ENCODE results near the gene HOXD1.

HOXD1 gene

DNA sequence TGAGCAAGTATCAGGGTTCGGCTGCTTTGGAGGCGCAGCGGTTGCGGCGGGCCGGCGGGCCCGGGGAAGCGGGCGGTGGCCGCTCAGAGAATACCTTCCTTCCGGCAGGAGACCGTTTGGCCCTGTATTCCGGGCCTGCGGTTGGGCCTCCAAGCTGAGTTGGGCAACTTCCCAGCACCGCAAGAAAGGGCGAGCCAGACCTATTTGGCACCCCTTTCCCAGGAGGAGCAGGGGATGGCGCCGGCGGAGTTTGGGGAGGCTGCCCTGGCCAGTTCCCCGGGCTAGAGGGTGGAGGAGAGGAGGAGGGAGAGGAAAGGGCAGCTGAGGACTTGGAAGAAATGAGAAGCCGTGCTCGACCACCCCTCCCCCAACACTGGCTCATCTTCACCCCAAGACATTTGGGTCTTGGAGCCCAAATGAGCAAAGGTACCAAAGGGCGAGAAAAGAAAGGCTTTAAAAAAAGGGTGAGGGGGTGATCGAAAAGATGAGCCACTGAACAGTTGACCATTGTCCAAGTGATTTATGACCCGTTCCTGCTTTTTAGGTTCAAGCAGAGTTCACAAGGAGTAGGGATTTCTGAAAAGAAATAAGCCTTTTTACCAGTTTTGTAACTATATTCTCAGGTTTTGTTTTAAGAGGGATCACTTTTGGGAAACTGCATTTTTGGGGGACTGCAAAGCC is 23.0 kb upstream of the HOXD1 start:
- DNase-seq (ENCODE audit: low read depth): no peak

DNA sequence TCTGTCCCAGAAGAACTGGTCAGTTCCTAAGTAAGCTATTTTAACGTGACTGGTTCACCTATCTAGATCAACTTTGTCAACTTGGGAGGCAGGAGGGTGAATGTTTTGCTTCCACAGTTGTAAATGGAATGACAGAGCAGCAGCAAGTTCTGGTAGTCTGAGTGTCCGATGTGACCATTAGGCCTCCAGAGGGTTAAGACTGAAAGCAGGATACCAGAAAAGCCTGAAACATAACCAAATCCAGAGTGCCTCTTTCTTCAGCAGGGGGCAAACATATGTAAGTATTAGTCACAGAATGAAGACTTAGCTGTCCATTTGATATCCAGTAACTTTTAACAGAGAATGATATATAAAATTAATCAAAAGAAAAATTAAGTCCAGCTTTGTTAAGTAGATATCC is 22.2 kb upstream of the HOXD1 start:
- no peak for DNase-seq (ENCODE audit: low read depth)

DNA sequence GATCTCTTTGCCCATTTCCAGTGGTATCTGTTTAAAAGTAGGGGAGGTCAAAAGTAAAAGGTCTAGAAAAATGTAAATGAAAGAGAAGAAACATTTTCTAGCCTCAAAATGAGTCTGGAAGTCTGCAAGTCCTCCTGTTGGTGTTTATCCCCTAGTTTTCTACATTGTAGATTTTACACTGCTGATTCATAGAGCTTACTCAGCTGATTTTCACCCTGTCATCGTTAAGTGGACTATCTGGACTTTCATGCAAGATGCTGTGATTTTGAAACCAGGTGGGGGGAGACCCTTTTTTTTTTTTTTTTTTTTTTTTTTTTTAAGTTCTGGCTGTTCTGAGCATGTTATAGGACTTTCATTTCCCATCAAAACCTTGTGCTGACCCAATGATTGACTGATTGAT is 21.1 kb upstream of the HOXD1 start:
- no peak for DNase-seq (ENCODE audit: low read depth)

DNA sequence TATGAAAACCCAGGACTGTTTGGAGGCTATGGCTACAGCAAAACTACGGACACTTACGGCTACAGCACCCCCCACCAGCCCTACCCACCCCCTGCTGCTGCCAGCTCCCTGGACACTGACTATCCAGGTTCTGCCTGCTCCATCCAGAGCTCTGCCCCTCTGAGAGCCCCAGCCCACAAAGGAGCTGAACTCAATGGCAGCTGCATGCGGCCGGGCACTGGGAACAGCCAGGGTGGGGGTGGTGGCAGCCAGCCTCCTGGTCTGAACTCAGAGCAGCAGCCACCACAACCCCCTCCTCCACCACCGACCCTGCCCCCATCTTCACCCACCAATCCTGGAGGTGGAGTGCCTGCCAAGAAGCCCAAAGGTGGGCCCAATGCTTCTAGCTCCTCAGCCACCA is 19.3 kb upstream of the HOXD1 start:
- no peak for DNase-seq (ENCODE audit: low read depth)

DNA sequence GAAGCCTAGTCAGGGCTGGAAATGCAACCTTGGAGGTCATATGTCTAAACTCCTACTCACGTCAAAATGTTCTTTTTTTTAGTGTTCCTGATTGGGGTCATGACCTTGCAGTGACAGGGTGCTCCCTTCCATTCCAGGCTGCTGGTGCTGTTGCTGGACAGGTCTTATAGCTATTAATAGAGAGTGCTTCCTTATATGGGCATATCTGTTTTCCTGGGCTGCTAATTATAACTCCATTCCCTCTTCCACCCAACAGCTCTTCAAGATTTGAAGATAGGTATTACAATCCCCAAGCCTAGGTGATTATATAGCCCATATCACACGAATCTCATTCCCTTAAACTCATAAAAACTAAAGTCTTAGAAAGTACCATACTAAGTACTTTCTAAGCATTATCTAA is 18.8 kb upstream of the HOXD1 start:
- no peak for DNase-seq (ENCODE audit: low read depth)

DNA sequence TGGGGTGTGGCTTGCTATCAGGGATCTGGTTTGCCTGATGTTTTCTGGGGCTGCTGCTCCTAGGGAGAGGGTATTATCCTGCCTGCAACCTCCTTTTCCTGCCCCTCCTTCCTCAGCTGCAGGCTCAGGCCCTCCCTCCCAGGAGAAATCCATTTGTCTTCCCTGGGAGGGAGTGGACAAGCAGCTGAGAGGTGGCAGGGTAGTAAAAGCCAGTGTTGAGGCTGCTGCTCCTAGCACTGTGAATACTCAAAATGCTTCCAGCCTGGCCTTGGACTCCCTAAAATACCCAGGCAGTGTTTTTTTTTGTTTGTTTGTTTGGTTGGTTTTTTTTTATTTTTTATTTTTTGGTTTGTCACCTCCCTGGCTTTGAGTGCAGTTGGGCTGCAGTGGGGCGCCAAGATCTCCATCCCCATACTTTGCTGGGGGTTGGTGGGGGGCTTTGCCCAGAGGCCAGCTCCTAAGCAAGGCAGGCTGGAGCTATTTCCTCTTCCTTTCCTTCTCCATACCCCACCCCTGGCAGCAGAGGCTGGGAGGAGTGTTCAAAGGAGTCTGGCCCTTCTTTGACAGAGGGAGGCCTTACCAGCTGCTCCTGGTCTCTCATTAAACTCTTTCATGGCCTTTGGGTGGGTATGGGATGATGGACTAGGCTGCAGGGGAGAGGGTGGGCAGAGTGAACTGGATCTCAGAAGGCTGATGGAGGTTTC is 17.7 kb upstream of the HOXD1 start:
- no peak for DNase-seq (ENCODE audit: low read depth)

DNA sequence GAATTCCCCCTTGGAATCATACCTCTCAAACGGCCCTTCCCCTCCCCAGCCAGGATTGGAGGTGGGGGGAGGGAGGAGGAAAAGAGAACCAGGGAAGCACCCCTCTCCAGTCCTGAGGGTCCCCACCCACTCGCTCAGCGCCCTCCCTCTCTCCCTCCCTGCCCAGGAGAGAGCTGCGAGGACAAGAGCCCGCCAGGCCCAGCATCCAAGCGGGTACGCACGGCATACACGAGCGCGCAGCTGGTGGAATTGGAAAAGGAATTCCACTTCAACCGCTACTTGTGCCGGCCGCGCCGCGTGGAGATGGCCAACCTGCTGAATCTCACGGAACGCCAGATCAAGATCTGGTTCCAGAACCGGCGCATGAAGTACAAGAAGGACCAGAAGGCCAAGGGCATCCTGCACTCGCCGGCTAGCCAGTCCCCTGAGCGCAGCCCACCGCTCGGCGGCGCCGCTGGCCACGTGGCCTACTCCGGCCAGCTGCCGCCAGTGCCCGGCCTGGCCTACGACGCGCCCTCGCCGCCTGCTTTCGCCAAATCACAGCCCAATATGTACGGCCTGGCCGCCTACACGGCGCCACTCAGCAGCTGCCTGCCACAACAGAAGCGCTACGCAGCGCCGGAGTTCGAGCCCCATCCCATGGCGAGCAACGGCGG is 17.0 kb upstream of the HOXD1 start:
- no peak for DNase-seq (ENCODE audit: low read depth)

DNA sequence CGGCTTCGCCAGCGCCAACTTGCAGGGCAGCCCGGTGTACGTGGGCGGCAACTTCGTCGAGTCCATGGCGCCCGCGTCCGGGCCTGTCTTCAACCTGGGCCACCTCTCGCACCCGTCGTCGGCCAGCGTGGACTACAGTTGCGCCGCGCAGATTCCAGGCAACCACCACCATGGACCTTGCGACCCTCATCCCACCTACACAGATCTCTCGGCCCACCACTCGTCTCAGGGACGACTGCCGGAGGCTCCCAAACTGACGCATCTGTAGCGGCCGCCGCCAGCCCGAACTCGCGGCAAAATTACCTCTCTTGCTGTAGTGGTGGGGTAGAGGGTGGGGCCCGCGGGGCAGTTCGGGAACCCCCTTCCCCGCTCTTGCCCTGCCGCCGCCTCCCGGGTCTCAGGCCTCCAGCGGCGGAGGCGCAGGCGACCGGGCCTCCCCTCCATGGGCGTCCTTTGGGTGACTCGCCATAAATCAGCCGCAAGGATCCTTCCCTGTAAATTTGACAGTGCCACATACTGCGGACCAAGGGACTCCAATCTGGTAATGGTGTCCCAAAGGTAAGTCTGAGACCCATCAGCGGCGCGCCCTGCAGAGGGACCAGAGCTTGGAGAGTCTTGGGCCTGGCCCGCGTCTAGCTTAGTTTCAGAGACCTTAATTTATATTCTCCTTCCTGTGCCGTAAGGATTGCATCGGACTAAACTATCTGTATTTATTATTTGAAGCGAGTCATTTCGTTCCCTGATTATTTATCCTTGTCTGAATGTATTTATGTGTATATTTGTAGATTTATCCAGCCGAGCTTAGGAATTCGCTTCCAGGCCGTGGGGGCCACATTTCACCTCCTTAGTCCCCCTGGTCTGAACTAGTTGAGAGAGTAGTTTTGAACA is 16.2 kb upstream of the HOXD1 start:
- DNase-seq (ENCODE audit: low read depth): no peak

DNA sequence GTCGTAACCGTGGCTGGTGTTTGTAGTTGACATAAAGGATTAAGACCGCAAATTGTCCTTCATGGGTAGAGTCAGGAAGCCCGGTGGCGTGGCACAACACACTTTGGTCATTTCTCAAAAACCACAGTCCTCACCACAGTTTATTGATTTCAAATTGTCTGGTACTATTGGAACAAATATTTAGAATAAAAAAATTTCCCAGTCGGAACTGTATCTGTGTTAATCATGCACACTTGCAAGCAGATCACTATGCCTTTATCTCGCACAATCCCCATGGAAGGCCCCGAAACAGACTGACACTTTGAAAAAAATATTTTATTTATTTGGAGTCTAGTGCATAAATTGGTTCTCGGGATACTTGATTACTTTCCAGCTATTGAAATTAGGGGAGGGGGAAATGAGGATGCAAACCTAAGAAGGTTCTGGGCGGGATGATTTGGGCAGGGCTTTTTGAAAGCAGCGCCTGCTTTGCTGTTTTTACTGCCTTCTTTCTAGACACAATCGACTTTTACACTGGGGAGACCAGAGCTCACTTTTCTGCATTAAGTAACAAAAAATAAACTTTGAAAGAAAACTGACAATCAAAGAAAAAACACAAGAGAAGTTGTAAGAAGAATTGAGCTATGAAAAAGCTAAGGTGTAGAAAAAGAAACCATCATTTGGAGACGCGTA is 15.4 kb upstream of the HOXD1 start:
- no peak for DNase-seq (ENCODE audit: low read depth)

DNA sequence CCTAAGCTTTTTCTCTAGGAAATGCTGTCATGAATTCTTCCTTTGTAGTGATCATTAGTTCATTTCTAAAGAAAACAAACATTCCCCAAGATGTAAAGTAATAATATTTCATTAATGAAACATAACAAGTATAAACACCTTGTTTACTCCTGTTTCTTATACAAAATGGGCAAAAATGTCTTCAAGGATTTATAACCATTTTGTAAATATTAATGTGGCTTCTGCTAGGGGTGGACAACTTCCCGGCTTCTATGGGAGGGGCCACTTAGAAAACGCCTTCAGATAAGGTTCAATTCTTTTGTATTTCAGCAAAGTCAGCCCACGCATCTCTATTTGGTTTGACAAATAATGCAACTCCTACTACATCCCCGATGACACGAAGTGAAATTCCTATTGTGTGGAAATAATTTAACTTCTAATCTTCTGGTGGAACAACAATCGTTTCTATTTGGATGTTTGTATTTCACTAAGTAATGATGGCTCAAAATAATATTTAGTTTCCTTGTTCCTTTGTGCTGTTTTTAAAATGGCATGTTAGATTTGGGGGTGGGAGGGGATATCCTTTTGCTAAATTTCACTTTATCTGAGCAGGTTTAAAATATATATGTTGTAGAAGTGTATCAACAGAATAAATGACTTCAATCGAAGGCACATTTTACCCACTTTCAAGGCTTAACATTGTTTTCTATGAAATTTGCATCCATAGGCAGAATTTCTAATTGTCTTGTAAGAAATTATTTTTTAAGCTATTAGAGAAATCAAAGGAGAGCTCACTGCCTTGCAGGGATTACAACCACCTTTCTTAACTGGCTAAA is 14.7 kb upstream of the HOXD1 start:
- DNase-seq (ENCODE audit: low read depth): no peak

DNA sequence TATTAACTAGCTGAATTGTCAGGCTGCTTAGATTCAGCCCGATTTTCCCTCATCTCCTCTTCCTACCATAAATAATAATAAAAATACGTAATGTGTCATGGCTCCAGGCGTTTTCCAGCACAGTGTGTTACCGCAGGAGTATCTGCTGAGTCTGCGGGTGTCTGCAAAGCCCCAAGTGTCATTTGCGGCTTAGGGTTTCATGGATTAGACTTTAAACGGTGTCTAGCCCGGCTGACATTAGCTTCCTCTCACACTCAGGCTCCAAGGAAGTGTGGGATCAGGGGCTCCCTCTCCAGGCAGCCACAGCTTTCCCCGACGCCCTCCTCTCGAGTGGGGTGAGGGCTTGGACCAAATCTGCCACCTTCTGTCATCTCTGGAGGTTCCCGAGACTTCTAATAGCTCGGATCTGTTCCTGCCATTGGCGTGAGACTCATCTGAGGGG is 14.1 kb upstream of the HOXD1 start:
- DNase-seq (ENCODE audit: low read depth): no peak

DNA sequence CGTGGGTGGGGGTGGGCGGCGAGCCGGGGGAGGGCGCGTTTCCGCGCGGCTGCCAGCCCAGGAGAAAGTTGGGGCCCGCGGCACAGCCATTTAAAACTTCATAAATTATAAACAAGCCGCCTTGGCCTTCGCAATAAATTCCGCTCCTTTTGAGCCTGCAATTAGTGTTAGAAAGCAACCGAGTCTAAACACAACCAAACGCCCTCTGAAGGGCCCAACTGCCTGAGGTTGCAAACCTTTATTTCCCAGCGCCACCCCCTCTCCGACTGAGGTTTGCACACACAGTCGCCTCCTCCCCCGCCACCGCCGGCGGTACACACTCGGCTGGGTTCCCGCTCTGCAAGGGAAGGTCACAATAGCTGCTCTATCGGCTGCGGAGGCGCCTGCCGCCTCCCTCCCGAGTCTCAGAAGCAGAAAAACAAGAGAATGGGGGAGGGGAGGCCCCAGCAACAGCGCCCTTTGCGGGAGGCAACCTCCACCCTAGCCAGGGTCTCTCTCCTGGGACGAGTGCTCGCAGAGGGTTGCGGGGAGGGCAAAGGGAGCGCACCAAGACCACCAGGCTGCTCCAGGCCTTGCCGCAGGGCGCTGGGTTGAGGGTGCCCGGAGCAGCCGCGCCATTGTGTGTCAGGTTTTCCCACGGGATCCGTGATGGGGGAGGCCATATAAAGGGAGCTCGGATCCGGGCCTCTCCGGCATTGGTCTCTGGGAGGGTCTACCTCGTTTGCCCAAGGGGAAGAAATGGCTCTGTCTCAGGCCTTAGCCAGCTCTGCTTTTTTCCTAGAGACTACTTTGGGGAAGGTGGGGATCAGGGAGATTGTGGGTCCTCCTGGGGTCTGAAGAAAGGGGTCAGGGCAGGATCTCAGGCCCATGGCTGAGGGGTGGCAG is 13.4 kb upstream of the HOXD1 start:
- no peak for DNase-seq (ENCODE audit: low read depth)

DNA sequence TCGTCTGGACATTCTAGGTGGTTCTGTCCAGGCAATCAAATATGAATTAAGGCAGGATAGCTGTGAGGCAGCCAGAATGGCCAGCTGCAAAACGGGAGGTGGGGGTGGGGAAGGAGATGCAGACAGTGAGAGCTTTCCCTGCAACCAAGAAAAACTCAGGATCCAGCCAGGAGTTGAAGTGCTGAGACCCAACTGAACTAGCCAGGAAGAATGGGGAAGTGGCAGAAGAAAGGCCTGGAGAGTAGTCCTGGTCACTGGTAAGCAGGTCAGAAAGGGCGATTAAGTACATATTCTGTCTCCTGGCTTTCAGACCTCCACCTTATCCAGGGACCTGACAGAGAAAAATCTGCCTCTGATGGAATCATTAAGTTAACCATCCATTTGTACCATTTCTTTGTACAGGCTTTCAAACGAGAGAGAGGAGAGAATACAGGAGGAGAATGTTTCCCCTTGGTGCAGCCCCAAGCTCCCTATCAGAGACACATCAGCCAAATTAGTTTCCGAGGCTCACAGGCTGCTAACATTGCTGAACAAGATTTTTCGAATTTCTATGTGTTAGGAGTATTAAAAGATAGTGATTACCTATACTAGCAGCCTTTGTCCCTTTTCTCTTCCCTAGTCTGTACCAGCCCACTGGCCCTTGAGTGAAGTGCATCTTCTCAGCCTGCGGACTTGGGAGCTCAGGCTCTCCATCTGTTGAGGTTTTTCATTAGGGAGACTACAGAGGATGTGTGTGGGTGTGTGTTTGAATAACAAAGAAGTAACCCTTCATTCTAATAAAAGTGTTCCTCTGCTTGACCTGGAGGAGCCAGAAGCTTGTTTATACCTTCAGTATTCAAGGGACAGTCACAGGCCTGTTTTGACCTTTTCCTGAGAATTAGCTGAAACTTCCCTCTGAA is 12.5 kb upstream of the HOXD1 start:
- no peak for DNase-seq (ENCODE audit: low read depth)

DNA sequence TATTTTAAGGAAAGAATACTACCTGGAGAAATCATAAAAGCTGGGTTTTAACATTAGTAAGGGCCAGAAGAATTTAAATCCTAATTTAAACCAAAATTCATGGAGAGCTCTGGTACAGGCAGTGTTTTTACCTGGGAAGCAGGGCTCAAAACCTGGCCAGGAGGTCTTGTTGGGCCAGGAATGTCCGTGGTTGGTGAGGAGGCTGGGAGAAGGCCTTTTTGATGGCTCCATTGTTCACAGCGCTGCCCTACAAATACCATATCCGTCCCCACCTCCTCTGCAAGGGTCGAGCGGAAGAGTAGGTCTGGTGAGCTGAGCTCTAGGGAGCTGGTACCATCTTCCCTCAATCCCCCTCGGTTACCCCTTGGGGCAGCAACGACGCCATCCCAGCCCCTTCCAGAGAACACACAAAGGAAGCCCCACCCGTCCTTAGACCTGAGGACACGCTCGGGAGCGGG is 10.9 kb upstream of the HOXD1 start:
- no peak for DNase-seq (ENCODE audit: low read depth)

DNA sequence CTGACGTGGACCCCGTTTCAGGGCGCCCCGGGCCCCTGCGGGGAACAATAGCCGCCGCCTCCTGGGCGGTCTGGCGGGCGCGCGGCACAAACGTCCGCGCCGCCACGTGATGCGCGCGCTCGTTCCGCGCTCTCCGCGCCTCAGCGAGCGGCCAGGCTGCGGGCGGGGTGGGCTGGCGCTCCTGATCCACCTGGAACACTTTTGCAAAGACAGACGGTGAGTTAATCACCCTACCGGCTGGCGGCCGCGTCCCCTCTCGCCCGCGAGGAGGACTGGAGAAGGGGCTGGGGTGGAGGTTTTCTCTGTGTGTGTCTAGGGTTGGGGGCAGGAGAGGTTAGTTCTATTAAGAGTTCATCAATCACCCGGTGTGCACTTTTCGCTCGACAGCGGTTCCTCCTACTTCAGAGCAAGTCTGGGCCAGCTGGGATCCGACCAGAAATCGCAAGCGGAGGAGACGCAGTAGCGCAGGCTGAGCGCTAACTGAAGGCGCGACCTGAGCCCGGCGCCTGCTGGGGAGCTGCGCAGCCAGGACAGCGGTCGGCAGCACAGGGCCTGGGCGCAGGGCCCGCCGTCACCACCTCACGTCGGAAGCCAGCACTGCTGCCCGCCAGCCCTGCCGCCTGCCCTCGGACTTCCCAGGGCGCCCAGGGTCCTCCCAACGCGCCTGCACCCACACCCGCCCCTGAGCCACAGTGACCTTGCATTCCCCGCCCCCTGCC is 10.3 kb upstream of the HOXD1 start:
- DNase-seq (ENCODE audit: low read depth): no peak

DNA sequence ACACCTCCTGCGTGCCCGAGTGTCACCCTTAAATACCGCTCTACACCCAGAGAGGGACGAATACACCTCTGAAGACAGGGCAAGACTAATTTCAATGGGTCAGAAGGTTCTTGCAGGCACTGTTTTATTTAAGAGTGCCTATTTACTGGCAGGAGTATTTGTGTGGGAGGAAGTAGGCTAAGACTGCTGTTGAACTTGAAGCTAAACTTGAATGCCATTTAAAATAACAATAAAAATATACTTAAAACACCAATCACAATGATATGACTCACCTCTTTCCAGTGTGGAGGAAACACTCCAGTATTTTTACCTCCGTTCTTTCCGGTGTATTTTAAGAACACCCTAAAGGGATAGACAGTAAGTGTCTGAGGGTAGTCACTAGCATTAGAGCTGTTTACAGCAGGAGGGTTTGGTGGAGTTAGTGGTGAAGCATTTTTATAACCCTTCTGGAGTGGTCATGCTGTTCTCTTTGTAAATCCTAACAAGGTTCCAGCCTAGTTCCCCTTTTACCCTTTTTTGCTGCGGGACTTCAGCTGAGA is 9.6 kb upstream of the HOXD1 start:
- DNase-seq (ENCODE audit: low read depth): no peak

DNA sequence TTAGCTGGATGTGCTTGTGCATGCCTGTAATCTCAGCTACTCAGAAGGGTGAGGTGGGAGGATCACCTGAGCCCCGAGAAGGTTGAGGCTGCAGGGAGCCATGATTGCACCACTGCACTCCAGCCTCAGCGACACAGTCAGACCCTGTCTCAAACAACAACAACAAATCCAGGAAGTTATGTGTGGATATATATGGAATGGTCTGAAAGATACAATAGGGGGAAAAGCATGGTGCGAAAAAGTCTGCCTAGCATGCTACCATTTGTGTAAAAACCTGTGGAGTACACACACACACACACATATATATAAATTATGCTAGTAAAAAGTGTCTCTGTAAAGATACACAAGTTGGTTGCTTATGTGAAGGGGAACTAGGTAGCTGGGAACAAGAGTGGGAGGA is 6.9 kb upstream of the HOXD1 start:
- DNase-seq (ENCODE audit: low read depth): no peak

DNA sequence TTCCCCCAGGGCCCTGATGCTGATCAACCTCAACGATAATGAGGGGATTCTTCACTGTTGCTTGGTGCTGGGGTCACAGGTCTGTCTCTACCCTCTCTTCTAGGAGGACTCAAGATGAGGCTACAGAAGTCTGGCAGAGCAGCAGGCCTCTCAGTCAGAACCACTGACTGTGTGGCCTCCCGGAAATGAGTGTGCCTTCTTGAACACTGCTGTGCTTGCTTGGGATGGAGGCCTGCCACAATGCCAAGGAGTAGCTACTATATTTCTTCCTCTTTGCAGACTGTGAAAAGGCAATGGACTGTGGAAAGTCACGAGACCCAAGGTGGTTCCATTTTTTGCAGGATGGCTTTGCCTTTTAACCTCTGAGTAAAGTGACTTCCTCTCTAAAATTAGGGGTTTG is 5.8 kb upstream of the HOXD1 start:
- DNase-seq (ENCODE audit: low read depth): no peak

Data from stimulated activated CD8-positive, alpha-beta memory T cell treated with anti-CD3 and anti-CD28 coated beads, Interleukin-12 subunit alpha, Interleukin-12 subunit beta, amount 100 ng/mL, for 4 hours (primary cell).